ENCODE measurements around the gene RER1.

The RER1 gene

GRCh38 chr1:2398871-2399270, 7.2 kb downstream of the RER1 start:
- Mint-ChIP-seq H3K4me1 (ENCODE audit: low read depth) (no peaks in the 10 kb centered on the region), H3K27me3 (ENCODE audit: low read depth) (no peaks in the 10 kb centered on the region), H3K27ac (no peak overlapping the region), H3K9me3 (no peaks in the 10 kb centered on the region), H3K4me3 (no peak overlapping the region), H3K36me3 (ENCODE audit: low read depth) (peaks cover 63% of the 10 kb centered on the region)
- no peak for DNase-seq (ENCODE audit: low spot score)

DNA sequence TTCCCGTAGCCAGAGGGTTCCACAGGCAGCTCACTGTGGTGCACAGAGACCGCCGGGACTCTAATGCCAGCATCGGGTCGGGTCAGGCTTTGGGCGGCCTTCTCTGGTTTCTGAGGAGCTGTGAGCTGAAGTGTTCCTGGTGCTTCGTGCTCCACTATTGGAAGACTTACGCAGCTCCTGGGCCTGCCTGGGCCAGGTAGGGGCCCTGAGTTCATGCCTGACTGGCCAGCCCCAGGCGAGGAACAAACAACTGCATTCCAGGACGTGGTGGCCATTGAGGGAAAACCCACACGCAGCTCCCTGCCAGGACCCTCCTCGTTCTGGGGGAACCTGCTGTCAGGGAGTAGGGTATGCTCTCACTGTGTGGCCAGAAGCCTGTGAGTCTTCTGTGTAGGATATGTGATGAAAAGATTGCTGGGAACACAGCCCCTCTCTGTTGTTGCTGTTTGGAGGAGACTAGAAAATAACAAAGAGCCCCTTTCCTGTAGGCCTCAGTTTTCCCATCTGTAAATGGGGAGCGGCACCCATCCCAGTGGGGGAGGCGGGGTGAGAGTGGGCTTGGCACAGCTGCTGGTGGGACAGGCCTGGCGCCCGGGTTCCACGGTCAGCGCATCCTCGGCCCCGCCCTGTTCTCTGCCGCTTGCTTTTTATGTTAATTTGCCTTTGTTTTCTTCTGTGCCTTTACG, 8.4 kb downstream of the RER1 start:
- Mint-ChIP-seq H3K36me3 (ENCODE audit: low read depth) (peaks cover 61% of the 10 kb centered on the region), H3K27me3 (ENCODE audit: low read depth) (no peaks in the 10 kb centered on the region), H3K27ac (no peak overlapping the region)

DNA sequence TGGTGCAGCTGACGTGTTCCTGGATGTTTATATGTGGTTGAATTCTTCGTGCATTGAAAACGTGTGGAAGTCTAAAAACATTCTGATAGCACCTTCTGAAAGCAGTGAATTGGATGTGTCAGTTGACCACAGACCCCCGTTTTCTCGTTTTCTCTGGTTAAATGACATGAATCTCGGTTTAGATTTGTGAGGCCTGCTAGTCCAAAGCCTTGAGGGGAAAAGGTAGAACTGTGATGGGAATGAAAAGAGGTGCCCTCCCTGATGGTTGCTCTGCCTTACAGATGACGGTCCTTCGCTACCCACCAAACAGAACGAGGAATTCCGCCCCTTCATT, 8.9 kb downstream of the RER1 start:
- Mint-ChIP-seq H3K4me1 (ENCODE audit: low read depth) (no peaks in the 10 kb centered on the region), H3K27me3 (ENCODE audit: low read depth) (no peaks in the 10 kb centered on the region), H3K27ac (no peak overlapping the region), H3K9me3 (no peaks in the 10 kb centered on the region), H3K36me3 (ENCODE audit: low read depth) (peaks cover 60% of the 10 kb centered on the region), H3K4me3 (no peak overlapping the region)
- DNase-seq (ENCODE audit: low spot score): no peak

More for the DNA sequence above, 8.4 kb downstream of the RER1 start:
- no peak for DNase-seq (ENCODE audit: low spot score)
- Mint-ChIP-seq H3K9me3 (no peaks in the 10 kb centered on the region), H3K4me3 (no peak overlapping the region), H3K4me1 (ENCODE audit: low read depth) (no peaks in the 10 kb centered on the region)

- Mint-ChIP-seq H3K36me3 (ENCODE audit: low read depth) (peaks cover 56% of the 10 kb centered on the region), H3K4me3 (no peak overlapping the region)
These were observed 9.5 kb downstream of the RER1 start for GRCh38 chr1:2400950-2401649.

DNA sequence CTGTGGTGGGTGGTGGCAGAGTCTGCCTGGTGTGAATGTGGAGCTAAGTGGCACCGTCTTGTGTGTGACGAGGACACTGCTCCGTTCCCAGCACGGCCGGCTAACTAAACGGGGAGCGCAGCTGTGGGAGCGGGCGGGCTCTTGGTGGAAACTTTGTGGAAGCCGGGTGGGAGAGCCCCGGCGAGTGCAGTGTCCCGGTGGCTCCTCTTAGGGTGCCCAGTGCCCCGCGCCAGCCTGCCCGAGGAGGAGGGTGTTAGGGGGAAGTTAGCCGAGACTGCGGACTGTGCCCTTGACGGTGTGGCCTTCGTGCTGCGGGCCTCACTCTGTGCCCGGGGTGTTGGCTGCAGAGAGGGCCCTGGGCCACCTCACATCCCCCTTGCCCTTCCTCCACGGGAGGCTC, 10.8 kb downstream of the RER1 start:
- Mint-ChIP-seq H3K9me3 (no peaks in the 10 kb centered on the region), H3K27me3 (ENCODE audit: low read depth) (no peaks in the 10 kb centered on the region), H3K4me3 (no peak overlapping the region), H3K27ac (no peak overlapping the region), H3K36me3 (ENCODE audit: low read depth) (peaks cover 46% of the 10 kb centered on the region), H3K4me1 (ENCODE audit: low read depth) (no peaks in the 10 kb centered on the region)
- DNase-seq (ENCODE audit: low spot score): no peak

More at GRCh38 chr1:2400950-2401649, 9.5 kb downstream of the RER1 start:
- Mint-ChIP-seq H3K27me3 (ENCODE audit: low read depth) (no peaks in the 10 kb centered on the region), H3K4me1 (ENCODE audit: low read depth) (no peaks in the 10 kb centered on the region), H3K9me3 (no peaks in the 10 kb centered on the region), H3K27ac (no peak overlapping the region)
- no peak for DNase-seq (ENCODE audit: low spot score)

DNA sequence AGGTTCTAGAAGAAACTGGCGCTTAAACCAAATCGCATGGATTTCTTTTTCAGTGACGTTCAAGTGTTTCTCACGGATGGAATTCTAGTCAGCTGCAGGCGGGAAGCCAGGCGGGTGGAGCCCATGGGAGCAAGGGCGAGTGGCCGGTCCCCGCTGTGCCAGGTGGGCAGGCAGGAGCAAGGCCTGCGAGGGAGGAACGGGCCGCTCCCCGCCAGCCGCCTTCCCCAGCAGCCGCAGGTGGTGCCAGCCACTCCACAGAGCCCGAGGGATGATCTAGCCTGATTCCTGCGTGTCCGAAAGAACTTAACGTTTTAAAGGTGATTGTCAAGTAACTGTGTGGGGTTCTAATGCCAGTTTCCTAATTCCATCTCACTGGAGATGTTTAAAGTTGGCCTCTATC, 11.6 kb downstream of the RER1 start:
- no peaks in the 10 kb centered on the region for H3K27me3 Mint-ChIP-seq (ENCODE audit: low read depth)
- no peak overlapping the region for H3K4me3 Mint-ChIP-seq
- no peak overlapping the region for H3K27ac Mint-ChIP-seq
- H3K9me3 Mint-ChIP-seq: no peaks in the 10 kb centered on the region
- peaks cover 44% of the 10 kb centered on the region for H3K36me3 Mint-ChIP-seq (ENCODE audit: low read depth)
- no peak for DNase-seq (ENCODE audit: low spot score)
- no peaks in the 10 kb centered on the region for H3K4me1 Mint-ChIP-seq (ENCODE audit: low read depth)

GRCh38 chr1:2404142-2404889, 12.7 kb downstream of the RER1 start:
- H3K9me3 Mint-ChIP-seq: no peaks in the 10 kb centered on the region
- peaks cover 37% of the 10 kb centered on the region for H3K36me3 Mint-ChIP-seq (ENCODE audit: low read depth)
- H3K4me1 Mint-ChIP-seq (ENCODE audit: low read depth): no peaks in the 10 kb centered on the region
- no peak for DNase-seq (ENCODE audit: low spot score)
- H3K27me3 Mint-ChIP-seq (ENCODE audit: low read depth): no peaks in the 10 kb centered on the region
- no peak overlapping the region for H3K4me3 Mint-ChIP-seq
- H3K27ac Mint-ChIP-seq: no peak overlapping the region

DNA sequence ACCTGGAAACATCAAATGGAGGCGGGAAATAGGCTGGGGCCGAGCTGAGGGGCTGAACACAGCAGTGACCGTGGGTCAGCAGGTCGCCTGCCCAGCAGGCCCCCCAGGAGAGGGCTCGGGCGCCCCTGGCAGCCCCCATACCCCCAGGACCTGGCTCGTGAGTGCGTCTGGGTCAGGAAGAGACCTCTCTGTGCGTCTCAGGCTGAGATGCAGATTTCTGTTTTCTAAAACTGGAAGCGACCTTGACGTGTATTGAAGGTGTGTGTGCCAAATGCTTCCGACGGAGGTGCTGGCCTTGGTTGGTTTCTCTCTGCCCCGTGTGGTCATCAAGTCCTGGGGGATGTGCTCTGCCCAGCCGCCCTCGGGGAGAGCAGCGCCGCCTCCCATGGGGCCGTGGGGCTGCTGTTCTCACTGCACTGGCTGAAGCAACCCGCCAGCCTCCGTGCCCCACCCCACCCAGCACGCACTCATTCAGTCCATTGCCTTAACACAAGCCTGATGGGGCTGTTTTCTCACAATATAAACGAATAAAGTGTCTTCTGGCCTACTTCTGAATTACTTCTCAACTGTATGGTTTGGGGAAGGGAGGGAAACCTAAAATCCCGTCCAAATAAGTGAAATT, 13.4 kb downstream of the RER1 start:
- no peaks in the 10 kb centered on the region for H3K9me3 Mint-ChIP-seq
- no peak overlapping the region for H3K4me3 Mint-ChIP-seq
- H3K27ac Mint-ChIP-seq: no peak overlapping the region
- H3K27me3 Mint-ChIP-seq (ENCODE audit: low read depth): no peaks in the 10 kb centered on the region
- DNase-seq (ENCODE audit: low spot score): no peak
- peaks cover 33% of the 10 kb centered on the region for H3K36me3 Mint-ChIP-seq (ENCODE audit: low read depth)
- H3K4me1 Mint-ChIP-seq (ENCODE audit: low read depth): no peaks in the 10 kb centered on the region

DNA sequence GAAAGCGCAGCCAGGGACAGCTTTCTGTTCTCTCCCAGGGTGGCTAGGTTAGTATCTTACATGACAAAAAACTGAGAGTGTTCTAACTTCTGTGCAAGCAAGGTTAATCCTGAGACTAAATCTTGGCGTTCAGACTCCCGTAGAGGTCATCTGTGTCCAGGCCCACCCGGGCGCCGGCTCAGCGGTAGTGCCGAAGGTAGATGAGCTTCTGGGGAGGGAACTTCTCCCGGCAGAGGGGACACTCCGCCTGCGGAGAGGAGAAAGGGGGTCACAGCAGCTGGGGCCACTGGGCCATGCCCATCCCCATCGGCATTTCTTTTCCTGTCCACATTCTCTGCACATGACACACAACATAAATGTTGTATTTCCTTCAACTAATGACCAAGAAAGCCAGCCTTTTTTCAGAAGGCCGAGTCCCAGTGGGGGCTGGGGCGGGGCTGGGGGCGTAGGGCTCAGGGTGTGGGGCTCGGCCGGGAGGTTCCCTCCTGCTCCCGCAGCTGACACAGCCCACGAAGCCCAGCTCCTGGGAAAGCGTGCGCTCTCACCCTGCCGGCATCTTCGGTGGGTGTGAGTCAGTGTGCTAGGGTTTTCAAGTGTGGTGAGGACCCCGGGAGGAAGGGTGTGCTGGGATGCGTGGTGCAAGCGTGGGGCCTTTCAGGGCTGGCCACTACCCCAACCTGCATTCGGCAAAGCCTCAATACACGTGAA, 14.1 kb downstream of the RER1 start:
- Mint-ChIP-seq H3K9me3 (no peaks in the 10 kb centered on the region), H3K36me3 (ENCODE audit: low read depth) (peaks cover 27% of the 10 kb centered on the region), H3K4me1 (ENCODE audit: low read depth) (no peaks in the 10 kb centered on the region), H3K4me3 (no peak overlapping the region), H3K27me3 (ENCODE audit: low read depth) (no peaks in the 10 kb centered on the region), H3K27ac (no peak overlapping the region)
- DNase-seq (ENCODE audit: low spot score): no peak

GRCh38 chr1:2406451-2407041, 14.9 kb downstream of the RER1 start:
- peaks cover 22% of the 10 kb centered on the region for H3K36me3 Mint-ChIP-seq (ENCODE audit: low read depth)
- no peaks in the 10 kb centered on the region for H3K9me3 Mint-ChIP-seq
- no peak for DNase-seq (ENCODE audit: low spot score)
- H3K4me1 Mint-ChIP-seq (ENCODE audit: low read depth): peaks cover 2% of the 10 kb centered on the region
- H3K27me3 Mint-ChIP-seq (ENCODE audit: low read depth): no peaks in the 10 kb centered on the region
- H3K27ac Mint-ChIP-seq: no peak overlapping the region
- H3K4me3 Mint-ChIP-seq: no peak overlapping the region

GRCh38 chr1:2407166-2407990, 15.7 kb downstream of the RER1 start:
- Mint-ChIP-seq H3K4me1 (ENCODE audit: low read depth) (peaks cover 2% of the 10 kb centered on the region), H3K27me3 (ENCODE audit: low read depth) (no peaks in the 10 kb centered on the region), H3K4me3 (no peak overlapping the region), H3K27ac (no peak overlapping the region), H3K9me3 (no peaks in the 10 kb centered on the region), H3K36me3 (ENCODE audit: low read depth) (peaks cover 15% of the 10 kb centered on the region)
- no peak for DNase-seq (ENCODE audit: low spot score)

GRCh38 chr1:2407991-2408275, 16.3 kb downstream of the RER1 start:
- H3K27me3 Mint-ChIP-seq (ENCODE audit: low read depth): no peaks in the 10 kb centered on the region
- H3K9me3 Mint-ChIP-seq: no peaks in the 10 kb centered on the region
- no peak overlapping the region for H3K4me3 Mint-ChIP-seq
- H3K27ac Mint-ChIP-seq: no peak overlapping the region
- no peak for DNase-seq (ENCODE audit: low spot score)
- peaks cover 2% of the 10 kb centered on the region for H3K4me1 Mint-ChIP-seq (ENCODE audit: low read depth)
- peaks cover 11% of the 10 kb centered on the region for H3K36me3 Mint-ChIP-seq (ENCODE audit: low read depth)

- H3K36me3 Mint-ChIP-seq (ENCODE audit: low read depth): peaks cover 8% of the 10 kb centered on the region
These were observed 16.8 kb downstream of the RER1 start for GRCh38 chr1:2408456-2408855.

More at GRCh38 chr1:2408456-2408855, 16.8 kb downstream of the RER1 start:
- H3K9me3 Mint-ChIP-seq: no peaks in the 10 kb centered on the region
- no peak overlapping the region for H3K4me3 Mint-ChIP-seq
- H3K4me1 Mint-ChIP-seq (ENCODE audit: low read depth): peaks cover 2% of the 10 kb centered on the region
- H3K27ac Mint-ChIP-seq: no peak overlapping the region
- H3K27me3 Mint-ChIP-seq (ENCODE audit: low read depth): no peaks in the 10 kb centered on the region
- DNase-seq (ENCODE audit: low spot score): no peak
